Measurements from ENCODE around the gene DZIP1L. TPM values are rescaled to one million over a fixed set of nuclear protein-coding genes. Genes with fewer than 3 reads are reported as not detected.

The DZIP1L gene
- total RNA-seq, 1 donor from 2014 or later, result 19.0 TPM

GRCh38 chr3:138066383-138066782, 49.0 kb downstream of the DZIP1L start:
- H3K9ac ChIP-seq (ENCODE audit: low read length), result no peak overlapping the region
- peaks cover 49% of the 10 kb centered on the region for H3K36me3 ChIP-seq (ENCODE audit: insufficient read depth, low read length)
- no peak overlapping the region for H2AFZ ChIP-seq (ENCODE audit: low read depth, low read length)
- H3K27me3 ChIP-seq (ENCODE audit: insufficient read depth, low read length), result no peaks in the 10 kb centered on the region
- no peaks in the 10 kb centered on the region for H3K9me3 ChIP-seq (ENCODE audit: insufficient read depth, low read depth, low read length)
- H3K4me1 Mint-ChIP-seq (ENCODE audit: low read depth, unreplicated experiment), result peaks cover 7% of the 10 kb centered on the region
- peaks cover 13% of the 10 kb centered on the region for H4K20me1 ChIP-seq (ENCODE audit: insufficient read depth, low read length)
- H3K4me2 ChIP-seq (ENCODE audit: low read length), result no peak overlapping the region
- DNase-seq (ENCODE audit: low read depth), result no peak
- peaks cover 42% of the 10 kb centered on the region for H3K36me3 Mint-ChIP-seq (ENCODE audit: low read depth, unreplicated experiment)
- H3K79me2 ChIP-seq (ENCODE audit: insufficient read depth, low read length), result no peaks in the 10 kb centered on the region
- H3K27ac ChIP-seq (ENCODE audit: low read depth, low read length), result no peak overlapping the region
- peaks cover 14% of the 10 kb centered on the region for H3K4me1 ChIP-seq (ENCODE audit: insufficient read depth, low read length)
- H3K4me3 ChIP-seq (ENCODE audit: insufficient read depth, low read depth, low read length), result no peak overlapping the region
- peaks cover 2% of the 10 kb centered on the region for H3K9me3 Mint-ChIP-seq (ENCODE audit: unreplicated experiment)
- FAIRE-seq, result no peak
- no peak overlapping the region for H3K4me3 Mint-ChIP-seq (ENCODE audit: unreplicated experiment)
- H3K27me3 Mint-ChIP-seq (ENCODE audit: low read depth, unreplicated experiment), result no peaks in the 10 kb centered on the region
- TF ChIP-seq, protein P1, sequence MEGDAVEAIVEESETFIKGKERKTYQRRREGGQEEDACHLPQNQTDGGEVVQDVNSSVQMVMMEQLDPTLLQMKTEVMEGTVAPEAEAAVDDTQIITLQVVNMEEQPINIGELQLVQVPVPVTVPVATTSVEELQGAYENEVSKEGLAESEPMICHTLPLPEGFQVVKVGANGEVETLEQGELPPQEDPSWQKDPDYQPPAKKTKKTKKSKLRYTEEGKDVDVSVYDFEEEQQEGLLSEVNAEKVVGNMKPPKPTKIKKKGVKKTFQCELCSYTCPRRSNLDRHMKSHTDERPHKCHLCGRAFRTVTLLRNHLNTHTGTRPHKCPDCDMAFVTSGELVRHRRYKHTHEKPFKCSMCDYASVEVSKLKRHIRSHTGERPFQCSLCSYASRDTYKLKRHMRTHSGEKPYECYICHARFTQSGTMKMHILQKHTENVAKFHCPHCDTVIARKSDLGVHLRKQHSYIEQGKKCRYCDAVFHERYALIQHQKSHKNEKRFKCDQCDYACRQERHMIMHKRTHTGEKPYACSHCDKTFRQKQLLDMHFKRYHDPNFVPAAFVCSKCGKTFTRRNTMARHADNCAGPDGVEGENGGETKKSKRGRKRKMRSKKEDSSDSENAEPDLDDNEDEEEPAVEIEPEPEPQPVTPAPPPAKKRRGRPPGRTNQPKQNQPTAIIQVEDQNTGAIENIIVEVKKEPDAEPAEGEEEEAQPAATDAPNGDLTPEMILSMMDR (IDR thresholded peaks at IDR 0.05; ENCODE audit: insufficient read depth, low read depth, low read length), result no peak
- no peak for TF ChIP-seq EZH2 (IDR thresholded peaks at IDR 0.05; ENCODE audit: insufficient read depth, low read length)
- no peak overlapping the region for H3K27ac Mint-ChIP-seq (ENCODE audit: unreplicated experiment)

DNA sequence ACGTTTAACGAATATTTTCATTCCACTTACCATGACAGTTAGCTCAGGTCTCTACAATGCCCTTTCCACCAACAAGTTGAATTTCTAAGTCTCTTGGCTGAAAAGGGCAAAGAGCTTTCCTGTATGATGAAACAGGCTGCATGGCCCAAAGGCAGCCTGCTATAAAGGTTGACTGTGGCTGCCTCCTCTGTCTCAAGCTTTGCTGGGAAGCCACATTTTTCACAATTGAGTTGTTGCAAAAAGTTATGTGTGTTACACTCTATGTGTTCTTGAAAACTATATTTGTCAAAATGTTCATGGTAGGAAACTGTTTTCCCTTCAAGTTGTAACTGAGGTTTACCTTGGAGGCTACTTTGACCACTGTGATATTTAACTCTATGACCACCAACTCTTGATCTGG, 49.5 kb downstream of the DZIP1L start:
- H3K27me3 Mint-ChIP-seq (ENCODE audit: low read depth, unreplicated experiment), result no peaks in the 10 kb centered on the region
- H3K36me3 Mint-ChIP-seq (ENCODE audit: low read depth, unreplicated experiment), result peaks cover 39% of the 10 kb centered on the region
- no peak for TF ChIP-seq EZH2 (IDR thresholded peaks at IDR 0.05; ENCODE audit: insufficient read depth, low read length)
- TF ChIP-seq, protein P1 (IDR thresholded peaks at IDR 0.05; ENCODE audit: insufficient read depth, low read depth, low read length), result no peak
- H3K4me1 ChIP-seq (ENCODE audit: insufficient read depth, low read length), result peaks cover 14% of the 10 kb centered on the region
- peaks cover 2% of the 10 kb centered on the region for H3K9me3 Mint-ChIP-seq (ENCODE audit: unreplicated experiment)
- FAIRE-seq (no peak), DNase-seq (ENCODE audit: low read depth) (no peak)
- no peaks in the 10 kb centered on the region for H3K27me3 ChIP-seq (ENCODE audit: insufficient read depth, low read length)
- no peaks in the 10 kb centered on the region for H3K9me3 ChIP-seq (ENCODE audit: insufficient read depth, low read depth, low read length)
- H3K9ac ChIP-seq (ENCODE audit: low read length), result no peak overlapping the region
- no peak overlapping the region for H3K4me2 ChIP-seq (ENCODE audit: low read length)
- H4K20me1 ChIP-seq (ENCODE audit: insufficient read depth, low read length), result peaks cover 13% of the 10 kb centered on the region
- H3K4me3 ChIP-seq (ENCODE audit: insufficient read depth, low read depth, low read length), result no peak overlapping the region
- H3K79me2 ChIP-seq (ENCODE audit: insufficient read depth, low read length), result no peaks in the 10 kb centered on the region
- H3K36me3 ChIP-seq (ENCODE audit: insufficient read depth, low read length), result peaks cover 46% of the 10 kb centered on the region
- peaks cover 11% of the 10 kb centered on the region for H3K4me1 Mint-ChIP-seq (ENCODE audit: low read depth, unreplicated experiment)
- H2AFZ ChIP-seq (ENCODE audit: low read depth, low read length), result no peak overlapping the region
- no peak overlapping the region for H3K27ac Mint-ChIP-seq (ENCODE audit: unreplicated experiment)
- no peak overlapping the region for H3K27ac ChIP-seq (ENCODE audit: low read depth, low read length)
- H3K4me3 Mint-ChIP-seq (ENCODE audit: unreplicated experiment), result no peak overlapping the region

DNA sequence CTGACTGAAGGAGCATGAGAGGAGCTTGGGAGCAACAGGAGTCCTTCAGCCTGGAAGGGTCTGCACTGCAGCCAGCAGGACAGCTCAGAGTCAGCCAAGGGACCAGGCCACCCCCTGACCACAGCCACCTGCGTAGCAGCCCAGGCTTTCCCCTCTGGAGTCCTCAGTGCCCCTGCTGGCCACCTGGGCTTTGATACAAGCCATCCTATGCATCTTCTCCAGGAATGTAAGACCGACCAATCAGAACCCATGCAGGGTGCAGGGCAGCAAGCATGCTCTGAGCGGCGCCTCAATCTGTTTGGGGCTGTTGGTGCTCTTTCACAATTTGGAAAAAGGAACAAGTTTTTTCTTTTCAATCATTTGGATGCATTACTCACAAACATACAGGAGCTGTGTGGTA, 52.0 kb downstream of the DZIP1L start:
- peaks cover 39% of the 10 kb centered on the region for H3K36me3 Mint-ChIP-seq (ENCODE audit: low read depth, unreplicated experiment)
- peaks cover 2% of the 10 kb centered on the region for H3K9me3 Mint-ChIP-seq (ENCODE audit: unreplicated experiment)
- Histone ChIP-seq H3K27me3 (ENCODE audit: insufficient read depth, low read length) (no peaks in the 10 kb centered on the region), H3K9ac (ENCODE audit: low read length) (no peak overlapping the region), H3K4me3 (ENCODE audit: insufficient read depth, low read depth, low read length) (no peak overlapping the region), H3K4me1 (ENCODE audit: insufficient read depth, low read length) (peaks cover 10% of the 10 kb centered on the region), H3K9me3 (ENCODE audit: insufficient read depth, low read depth, low read length) (no peaks in the 10 kb centered on the region), H3K79me2 (ENCODE audit: insufficient read depth, low read length) (no peaks in the 10 kb centered on the region), H3K27ac (ENCODE audit: low read depth, low read length) (no peak overlapping the region), H3K4me2 (ENCODE audit: low read length) (no peak overlapping the region), H3K36me3 (ENCODE audit: insufficient read depth, low read length) (peaks cover 47% of the 10 kb centered on the region), H4K20me1 (ENCODE audit: insufficient read depth, low read length) (peaks cover 10% of the 10 kb centered on the region), H2AFZ (ENCODE audit: low read depth, low read length) (no peak overlapping the region)
- no peak overlapping the region for H3K27ac Mint-ChIP-seq (ENCODE audit: unreplicated experiment)
- no peak for TF ChIP-seq EZH2 (IDR thresholded peaks at IDR 0.05; ENCODE audit: insufficient read depth, low read length)
- TF ChIP-seq, protein P1 (IDR thresholded peaks at IDR 0.05; ENCODE audit: insufficient read depth, low read depth, low read length), result no peak
- DNase-seq (ENCODE audit: low read depth) (no peak), FAIRE-seq (no peak)
- peaks cover 15% of the 10 kb centered on the region for H3K4me1 Mint-ChIP-seq (ENCODE audit: low read depth, unreplicated experiment)
- H3K27me3 Mint-ChIP-seq (ENCODE audit: low read depth, unreplicated experiment), result no peaks in the 10 kb centered on the region
- no peak overlapping the region for H3K4me3 Mint-ChIP-seq (ENCODE audit: unreplicated experiment)
